GM10847 (cell line): ENCODE results near the gene MSANTD3.

Source experiments
- POLR2A ChIP-seq: IDR thresholded peaks from 2 replicates; pipeline ENCODE4 v1.6.1; 2011; ENCODE audit not compliant: insufficient read length; ENCODE audit errors: extremely low read depth

MSANTD3 gene

GRCh38 chr9:100474082-100474923 is 47.4 kb downstream of the MSANTD3 start:
- TF ChIP-seq POLR2A: no peak

GRCh38 chr9:100474924-100475276 is 48.0 kb downstream of the MSANTD3 start:
- TF ChIP-seq POLR2A: no peak

GRCh38 chr9:100477241-100477640 is 50.3 kb downstream of the MSANTD3 start:
- no peak for TF ChIP-seq POLR2A

GRCh38 chr9:100478192-100478591 is 51.2 kb downstream of the MSANTD3 start:
- TF ChIP-seq POLR2A: no peak

- TF ChIP-seq POLR2A: no peak
Observed at GRCh38 chr9:100479820-100480219, 52.9 kb downstream of the MSANTD3 start.

- TF ChIP-seq POLR2A: no peak
Observed at GRCh38 chr9:100485196-100485595, 58.3 kb downstream of the MSANTD3 start.

GRCh38 chr9:100486479-100487176 is 59.7 kb downstream of the MSANTD3 start:
- TF ChIP-seq POLR2A: no peak

GRCh38 chr9:100488177-100488576 is 61.2 kb downstream of the MSANTD3 start:
- TF ChIP-seq POLR2A: no peak

GRCh38 chr9:100489836-100490235 is 62.9 kb downstream of the MSANTD3 start:
- no peak for TF ChIP-seq POLR2A

- TF ChIP-seq POLR2A: no peak
Observed at GRCh38 chr9:100492952-100493351, 66.0 kb downstream of the MSANTD3 start.

GRCh38 chr9:100498592-100498991 is 71.6 kb downstream of the MSANTD3 start:
- TF ChIP-seq POLR2A: no peak

GRCh38 chr9:100499460-100499859 is 72.5 kb downstream of the MSANTD3 start:
- no peak for TF ChIP-seq POLR2A

GRCh38 chr9:100499866-100500265 is 72.9 kb downstream of the MSANTD3 start:
- no peak for TF ChIP-seq POLR2A
